Mesodermal cell (in vitro differentiated cells): ENCODE results near the gene PDIK1L.

Experiments
- H3K27ac ChIP-seq: 2 replicates; pipeline ENCODE4 v1.7.0; 2013; ENCODE audit warnings: mild to moderate bottlenecking, low read depth, low read length, moderate library complexity; ENCODE audit not compliant: severe bottlenecking
- H3K36me3 ChIP-seq: 2 replicates; pipeline ENCODE4 v1.7.1; 2013; ENCODE audit warnings: mild to moderate bottlenecking, low read length, moderate library complexity; ENCODE audit not compliant: control insufficient read depth, insufficient read depth
- H3K4me1 ChIP-seq: one replicate; pipeline ENCODE4 v1.7.1; 2013; ENCODE audit warnings: mild to moderate bottlenecking, low read length; ENCODE audit not compliant: insufficient read depth, control insufficient read depth, poor library complexity, severe bottlenecking
- H3K4me3 ChIP-seq: 2 replicates; pipeline ENCODE4 v1.7.0; 2013; ENCODE audit warnings: low read length, control low read depth, mild to moderate bottlenecking; ENCODE audit not compliant: insufficient read depth, poor library complexity, severe bottlenecking; ENCODE audit errors: extremely low read depth
- H3K9me3 ChIP-seq: 2 replicates; pipeline ENCODE4 v1.7.1; 2013; ENCODE audit warnings: mild to moderate bottlenecking, low read length, moderate library complexity; ENCODE audit not compliant: control insufficient read depth
- WGBS, 2 experiments: methylation state at CpG; one replicate each; pipeline ENCODE4 v1.1.5; 2013; ENCODE audit warnings: missing lambda C conversion rate in 2 of 2; ENCODE audit not compliant: insufficient coverage in 2 of 2; 5-methylcytosine and 5-hydroxymethylcytosine counted together

Gene PDIK1L

DNA sequence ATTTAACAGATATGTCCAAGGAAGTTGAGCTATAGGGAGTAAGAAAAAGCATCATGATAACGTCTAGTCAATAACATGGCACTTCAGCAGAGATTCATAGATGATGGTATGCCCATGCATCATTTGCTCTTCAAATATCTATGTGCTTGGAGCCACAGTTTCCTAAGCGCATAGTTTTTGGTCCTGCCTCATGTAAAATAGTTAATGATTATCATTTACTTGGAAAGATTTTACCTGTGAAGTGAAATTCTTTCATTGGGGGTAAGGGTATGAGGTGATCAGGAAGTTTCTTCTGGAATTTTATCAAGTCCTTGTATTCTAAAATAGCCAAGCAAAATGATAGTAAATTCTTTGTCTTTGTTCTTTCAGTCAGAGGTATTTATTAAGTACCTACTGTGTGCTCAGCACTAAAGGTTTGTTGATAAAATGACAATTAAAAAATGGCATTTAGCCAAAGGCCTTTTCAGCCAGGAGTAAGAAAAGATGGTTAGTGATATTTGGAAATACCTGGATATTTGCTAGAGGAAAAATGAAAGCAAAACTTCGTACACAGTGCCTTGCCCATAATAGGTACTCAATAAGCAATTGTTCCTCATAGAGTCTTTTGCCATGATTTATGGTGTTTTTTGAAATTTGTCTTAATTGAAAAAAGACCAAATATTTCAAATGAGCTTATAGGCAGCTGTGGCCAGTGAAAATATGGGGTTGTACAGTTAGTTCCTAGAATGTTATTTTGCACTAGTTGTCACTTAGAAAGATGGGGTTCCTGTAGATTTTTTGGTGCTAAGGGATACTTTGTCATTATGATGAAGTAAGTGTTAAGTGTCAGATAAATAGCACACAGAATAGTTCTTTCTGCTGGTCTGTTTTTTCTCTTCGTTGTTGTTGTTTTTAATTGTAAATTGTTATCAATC, 13.1 kb downstream of the PDIK1L start:
- Histone ChIP-seq H3K36me3 (no peaks in the 10 kb centered on the region), H3K4me1 (peaks cover 10% of the 10 kb centered on the region), H3K4me3 (no peak overlapping the region), H3K9me3 (no peaks in the 10 kb centered on the region), H3K27ac (no peak overlapping the region)
- WGBS, 2 experiments, result 100% methylated on average over 1 of the region's 4 CpGs; no CpG with 5 or more reads in 1 of the 2 experiments

DNA sequence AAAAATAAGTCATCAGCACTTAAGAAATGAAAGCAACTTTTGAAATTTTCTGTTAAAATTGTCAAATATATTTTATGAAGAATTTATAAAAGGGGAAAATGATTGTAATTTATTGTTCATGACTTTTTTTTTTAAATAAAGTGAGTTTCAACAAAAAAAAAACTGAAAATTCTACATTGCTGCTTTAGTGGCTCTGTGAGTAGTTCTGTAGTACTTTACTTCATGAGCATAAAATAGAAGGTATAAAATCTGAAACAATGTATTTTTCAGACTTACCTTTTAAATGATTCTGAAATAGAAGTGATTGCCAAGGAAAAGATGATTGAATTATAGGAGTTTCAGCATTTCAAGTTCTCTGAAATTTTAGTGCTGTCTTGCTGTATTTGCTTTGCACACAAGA, 13.8 kb downstream of the PDIK1L start:
- Histone ChIP-seq H3K4me3 (no peak overlapping the region), H3K27ac (no peak overlapping the region), H3K4me1 (peaks cover 10% of the 10 kb centered on the region), H3K36me3 (no peaks in the 10 kb centered on the region), H3K9me3 (no peaks in the 10 kb centered on the region)

DNA sequence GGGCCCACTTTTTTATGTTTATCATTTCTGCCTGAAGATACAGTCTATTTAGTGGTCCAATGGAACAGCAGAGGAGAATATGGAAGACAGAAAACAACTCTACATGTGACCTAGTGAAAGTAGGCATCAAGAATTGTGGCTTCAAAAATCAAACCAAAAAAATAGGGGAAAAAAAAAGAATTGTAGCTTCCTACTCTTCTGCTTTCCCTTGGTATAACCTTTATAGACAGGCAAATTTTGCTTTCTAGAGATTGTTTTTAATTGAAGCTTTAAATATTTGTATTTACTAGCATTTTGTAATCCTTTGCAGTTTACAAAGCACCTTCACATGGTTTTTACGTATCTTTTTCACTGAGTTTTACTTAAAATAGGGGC, 14.3 kb downstream of the PDIK1L start:
- H3K4me3 ChIP-seq, result no peak overlapping the region
- H3K36me3 ChIP-seq, result no peaks in the 10 kb centered on the region
- WGBS, 2 experiments, result no CpG with 5 or more reads among the region's 1 CpG
- H3K4me1 ChIP-seq, result peaks cover 10% of the 10 kb centered on the region
- H3K9me3 ChIP-seq, result no peaks in the 10 kb centered on the region
- no peak overlapping the region for H3K27ac ChIP-seq

DNA sequence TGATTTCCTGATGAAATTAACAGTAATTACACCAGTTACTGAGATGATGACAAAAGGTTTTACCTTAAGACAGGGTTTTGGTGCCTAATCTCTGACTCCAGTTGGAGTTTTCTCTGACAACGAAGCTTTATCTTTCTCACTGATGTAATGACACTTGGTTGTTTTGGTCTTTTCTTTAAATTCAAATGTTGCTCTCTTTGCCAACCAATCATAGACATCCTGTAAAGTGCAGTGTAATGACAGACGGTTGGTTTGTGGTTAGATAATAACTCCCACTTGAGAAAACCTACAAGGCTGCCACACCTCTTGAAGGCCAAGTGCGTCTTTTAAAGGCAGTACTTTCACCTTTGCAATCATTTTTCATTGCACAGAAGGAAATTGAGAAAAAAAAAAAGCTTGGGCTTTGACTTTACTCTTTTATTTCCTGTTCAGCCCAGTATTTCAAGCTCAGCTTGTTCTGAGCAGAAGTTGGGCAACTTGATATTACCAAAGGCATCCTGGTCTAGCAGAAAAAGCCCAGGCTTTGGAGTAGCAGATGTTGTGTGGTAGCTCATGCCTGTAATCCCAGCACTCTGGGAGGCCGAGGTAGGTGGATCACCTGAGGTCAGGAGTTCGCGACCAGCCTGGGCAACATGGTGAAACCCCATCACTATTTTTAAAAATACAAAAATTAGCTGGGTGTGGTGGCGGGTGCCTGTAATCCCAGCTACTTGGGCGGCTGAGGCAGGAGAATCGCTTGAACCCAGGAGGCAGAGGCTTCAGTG, 14.9 kb downstream of the PDIK1L start:
- WGBS, 2 experiments, result 82 to 94% methylated on average over 2 to 3 of the region's 9 CpGs
- H3K4me3 ChIP-seq, result no peak overlapping the region
- H3K27ac ChIP-seq, result no peak overlapping the region
- H3K4me1 ChIP-seq, result peaks cover 10% of the 10 kb centered on the region
- no peaks in the 10 kb centered on the region for H3K9me3 ChIP-seq
- no peaks in the 10 kb centered on the region for H3K36me3 ChIP-seq

DNA sequence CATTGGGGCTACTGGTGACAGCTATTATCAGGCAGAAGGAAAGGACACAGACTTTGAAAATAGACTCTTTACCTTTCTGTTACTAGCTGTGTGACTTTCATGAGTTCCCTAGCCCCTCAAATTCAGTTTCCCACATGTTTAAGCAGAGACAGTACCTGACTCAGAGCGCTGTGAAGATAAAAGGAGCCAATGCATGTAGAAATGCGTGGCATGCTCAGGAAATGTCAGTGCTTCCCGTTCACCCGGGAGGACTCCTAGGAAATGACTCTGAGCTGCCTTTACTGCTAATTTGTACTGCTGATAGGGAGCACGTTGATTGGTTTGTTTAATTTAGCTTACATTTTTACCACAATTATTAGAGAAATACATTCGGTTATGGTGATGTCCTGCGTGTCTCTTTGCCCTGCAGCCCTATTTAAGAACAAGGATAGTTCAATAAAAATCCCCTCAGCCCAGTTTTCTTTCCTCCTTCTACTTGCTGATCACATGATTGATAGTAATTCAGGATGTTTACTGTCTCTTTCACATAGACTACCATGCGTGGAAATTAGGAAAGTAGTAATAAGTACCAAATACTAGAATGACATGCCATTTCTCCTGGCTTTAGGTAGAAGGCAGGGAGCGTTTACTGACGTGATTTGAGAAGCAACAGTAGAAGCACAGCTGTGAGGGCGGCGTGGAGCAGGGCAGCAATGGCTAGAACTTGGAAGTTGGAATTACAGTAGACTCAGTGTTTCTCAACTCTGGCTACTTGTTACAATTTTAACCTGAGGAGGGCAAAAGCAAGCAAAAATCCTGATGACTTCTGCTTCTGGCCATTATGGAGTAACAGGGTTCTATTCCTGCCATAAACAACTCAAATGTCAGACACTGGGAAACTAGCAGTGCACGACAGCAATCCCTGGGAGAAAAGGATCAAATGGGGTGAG, 15.9 kb downstream of the PDIK1L start:
- WGBS, 2 experiments, result 72 to 77% methylated on average over 7 to 9 of the region's 13 CpGs
- H3K4me3 ChIP-seq, result no peak overlapping the region

DNA sequence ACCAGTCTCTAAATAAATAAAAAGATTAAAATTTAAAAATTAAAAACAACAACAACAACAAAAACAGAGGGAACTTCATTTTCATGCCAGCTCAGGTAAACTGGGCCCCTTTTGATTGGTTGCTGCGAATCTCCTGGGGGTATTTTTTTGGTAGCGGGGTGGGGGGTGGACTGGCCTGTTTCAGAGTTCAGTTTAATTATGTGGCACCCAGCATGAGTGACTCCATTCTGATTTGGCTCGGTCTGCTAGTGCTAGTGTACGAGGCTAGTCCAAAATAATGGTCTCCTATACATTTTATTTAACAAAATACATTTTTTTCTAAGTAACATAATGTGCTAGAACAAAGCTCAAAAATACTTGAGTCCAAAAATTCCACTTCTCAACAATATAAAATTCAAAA, 18.2 kb downstream of the PDIK1L start:
- no peak overlapping the region for H3K4me3 ChIP-seq
- WGBS, 2 experiments, result 100% methylated on average over 1 of the region's 4 CpGs
- no peaks in the 10 kb centered on the region for H3K36me3 ChIP-seq
- H3K27ac ChIP-seq, result no peak overlapping the region
- H3K4me1 ChIP-seq, result peaks cover 10% of the 10 kb centered on the region
- no peaks in the 10 kb centered on the region for H3K9me3 ChIP-seq

More for the DNA sequence above, 15.9 kb downstream of the PDIK1L start:
- no peak overlapping the region for H3K27ac ChIP-seq
- no peaks in the 10 kb centered on the region for H3K9me3 ChIP-seq
- no peaks in the 10 kb centered on the region for H3K36me3 ChIP-seq
- peaks cover 10% of the 10 kb centered on the region for H3K4me1 ChIP-seq

DNA sequence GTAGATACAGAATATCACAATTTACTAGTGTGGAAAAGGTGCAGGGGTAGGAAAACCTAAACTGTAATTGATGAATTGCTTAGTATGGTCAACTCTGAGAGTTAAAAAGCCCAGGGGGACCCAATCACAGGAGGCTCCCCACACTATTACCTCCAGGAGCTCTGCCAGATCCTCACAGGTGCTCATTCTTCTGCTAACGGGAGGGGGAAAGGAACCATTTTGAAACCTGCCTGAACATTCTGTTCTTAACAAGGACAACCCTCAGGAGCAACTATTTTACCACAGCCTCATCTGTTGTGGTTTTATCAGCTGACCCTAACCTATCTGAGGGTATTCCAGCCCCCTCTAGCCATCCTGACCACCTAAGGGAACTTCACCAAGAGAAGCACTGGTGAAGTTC, 19.1 kb downstream of the PDIK1L start:
- H3K4me3 ChIP-seq, result no peak overlapping the region
- no peaks in the 10 kb centered on the region for H3K9me3 ChIP-seq
- H3K27ac ChIP-seq, result no peak overlapping the region
- H3K4me1 ChIP-seq, result peaks cover 10% of the 10 kb centered on the region
- H3K36me3 ChIP-seq, result no peaks in the 10 kb centered on the region
- WGBS, 2 experiments, result 90% methylated on average over 1 of the region's 1 CpG; no CpG with 5 or more reads in 1 of the 2 experiments

DNA sequence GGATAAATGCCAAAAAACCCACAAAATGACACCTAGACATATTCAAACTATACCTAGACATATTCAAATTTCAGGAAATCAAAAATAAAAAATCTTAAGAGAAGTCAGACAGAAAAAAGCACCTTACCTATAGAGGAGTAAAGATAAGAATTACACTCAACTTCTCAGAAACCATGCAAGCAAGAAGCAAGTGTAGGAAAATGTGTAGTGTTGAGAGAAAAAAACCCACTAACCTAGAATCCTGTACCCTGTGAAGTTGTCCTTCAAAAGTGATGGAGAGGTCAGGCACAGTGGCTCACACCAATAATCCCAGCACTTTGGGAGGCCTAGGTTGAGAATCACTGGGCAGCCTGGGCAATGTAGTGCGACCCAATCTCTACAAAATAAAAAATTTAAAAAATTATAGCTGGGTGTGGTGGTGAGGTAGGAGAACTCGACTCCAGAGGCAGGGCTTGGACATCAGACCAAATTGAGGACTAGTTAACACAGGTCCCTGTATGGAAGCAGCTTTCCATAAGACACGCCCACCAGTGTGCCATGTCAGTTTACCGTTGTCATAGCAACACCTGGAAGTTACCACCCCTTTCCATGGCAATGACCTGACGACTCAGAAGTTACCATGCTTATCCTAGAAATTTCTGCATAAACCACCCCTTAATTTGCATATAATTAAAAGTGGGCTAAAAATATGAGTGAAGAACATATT, 20.7 kb downstream of the PDIK1L start:
- H3K4me3 ChIP-seq, result no peak overlapping the region
- H3K9me3 ChIP-seq, result no peaks in the 10 kb centered on the region
- 83 to 94% methylated on average over 2 to 3 of the region's 5 CpGs for WGBS, 2 experiments
- peaks cover 7% of the 10 kb centered on the region for H3K4me1 ChIP-seq
- no peaks in the 10 kb centered on the region for H3K36me3 ChIP-seq
- no peak overlapping the region for H3K27ac ChIP-seq

DNA sequence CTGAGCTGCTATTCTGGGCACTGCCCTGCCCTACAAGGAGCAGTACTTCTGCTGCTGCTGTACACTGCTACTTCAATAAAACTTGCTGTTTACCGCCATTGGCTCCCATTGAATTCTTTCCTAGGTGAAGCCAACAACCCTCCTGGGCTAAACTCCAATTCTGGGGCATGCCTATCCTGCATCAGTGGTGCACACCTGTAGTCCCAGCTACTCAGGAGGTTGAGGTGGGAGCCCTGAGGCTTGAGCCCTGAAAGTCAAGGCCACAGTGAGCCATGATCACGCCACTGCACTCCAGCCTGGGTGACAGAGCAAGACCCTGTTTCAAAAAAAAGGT, 21.2 kb downstream of the PDIK1L start:
- no peaks in the 10 kb centered on the region for H3K9me3 ChIP-seq
- peaks cover 1% of the 10 kb centered on the region for H3K4me1 ChIP-seq
- no peak overlapping the region for H3K4me3 ChIP-seq
- H3K27ac ChIP-seq, result no peak overlapping the region
- no peaks in the 10 kb centered on the region for H3K36me3 ChIP-seq
- 94 to 100% methylated on average over 2 of the region's 2 CpGs for WGBS, 2 experiments

DNA sequence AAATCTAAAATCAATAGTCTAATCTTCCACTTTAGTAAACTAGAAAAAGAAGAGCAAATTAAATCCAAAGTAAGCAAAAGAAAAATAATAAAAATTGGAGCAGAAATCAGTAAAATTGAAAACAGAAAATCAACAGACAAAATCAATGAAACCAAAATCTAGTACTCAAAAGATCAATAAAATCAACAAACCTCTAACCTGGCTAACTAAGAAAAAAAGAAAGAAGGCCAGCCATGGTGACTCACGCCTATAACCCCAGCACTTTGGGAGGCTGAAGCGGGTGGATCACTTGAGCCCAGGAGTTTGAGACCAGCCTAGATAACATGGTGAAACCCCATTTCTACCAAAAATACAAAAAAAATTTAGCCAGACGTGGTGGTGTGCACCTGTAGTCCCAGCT, 22.8 kb downstream of the PDIK1L start:
- WGBS, 2 experiments, result 60% methylated on average over 1 of the region's 3 CpGs; no CpG with 5 or more reads in 1 of the 2 experiments
- H3K4me3 ChIP-seq, result no peak overlapping the region

More for the DNA sequence above, 22.8 kb downstream of the PDIK1L start:
- no peaks in the 10 kb centered on the region for H3K9me3 ChIP-seq
- no peak overlapping the region for H3K27ac ChIP-seq
- H3K4me1 ChIP-seq, result no peaks in the 10 kb centered on the region
- no peaks in the 10 kb centered on the region for H3K36me3 ChIP-seq
